ENCODE results near the gene SCGN. TPM values are rescaled to one million over a fixed set of nuclear protein-coding genes. Genes with fewer than 3 reads are reported as not detected.

Gene SCGN
- total and polyA plus RNA-seq, 2 of the 13 experiments (the other 11 are each of a cell fraction or from before 2014, with no cell fraction given), result 2.9 to 29.0 TPM

DNA sequence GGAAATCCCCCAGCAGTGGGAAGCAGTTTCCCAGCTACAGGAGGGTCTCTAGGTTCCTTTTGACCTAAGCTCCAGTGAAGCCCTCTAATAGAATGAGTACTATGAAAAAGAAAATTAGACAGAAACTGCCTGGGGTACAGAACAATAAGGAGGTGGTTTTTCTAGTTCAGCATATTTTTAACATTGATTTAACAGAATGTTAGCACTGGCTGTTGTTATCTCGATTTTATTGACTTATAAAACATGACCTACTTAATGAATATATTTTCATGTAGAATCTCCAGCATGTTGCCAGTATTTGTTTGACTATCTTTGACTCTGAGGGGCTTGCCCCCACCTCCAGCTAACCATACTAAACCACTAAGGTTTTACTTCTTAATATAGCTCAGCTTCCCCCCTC, 19.6 kb downstream of the SCGN start:
- POLR2A ChIA-PET, result interaction anchor here (0.9 kb wide), 2 partner anchors 11 to 228 kb away, joined by 3 read pairs; no protein-coding TSS in a partner anchor
- intact Hi-C loops (cut with micrococcal nuclease; ENCODE audit: unreplicated experiment) (no loop called here), in situ Hi-C loops (cut with HindIII; ENCODE audit: extremely low pct_ligation_motif_present, low pct_unique_long_range_greater_than_20kb) (no loop called here)
- Histone ChIP-seq H3K4me1 (ENCODE audit: insufficient read depth, low read length) (peaks cover 34% of the 10 kb centered on the region), H3K36me3 (replicated peaks in 1 of 2; ENCODE audit: control insufficient read depth in 1 of 2, insufficient read depth in 2 of 2, low read length in 2 of 2) (no peaks in the 10 kb centered on the region), H3K4me2 (ENCODE audit: low read depth, low read length) (no peak overlapping the region), H3K4me3 (replicated peaks in 1 of 3; ENCODE audit: insufficient read depth in 1 of 3, low read depth in 2 of 3, low read length in 3 of 3) (no peak overlapping the region), H2AFZ (ENCODE audit: low read length) (no peak overlapping the region), H3K9me3 (ENCODE audit: low read length) (no peaks in the 10 kb centered on the region), H4K20me1 (ENCODE audit: insufficient read depth, low read length) (no peaks in the 10 kb centered on the region), H3K27me3 (ENCODE audit: control insufficient read depth in 1 of 2, insufficient read depth in 2 of 2, low read length in 2 of 2) (peaks cover 0 to 1% of the 10 kb centered on the region in 2 experiments; a peak in 1 of 5 replicates), H3K9ac (ENCODE audit: insufficient read depth, low read depth, low read length) (no peak overlapping the region), H3K27ac (ENCODE audit: extremely low read length, insufficient read depth, low read length) (no peak overlapping the region), H3K79me2 (ENCODE audit: insufficient read depth, low read length) (no peaks in the 10 kb centered on the region)
- CTCF ChIA-PET (ENCODE audit: low intra/inter-chr PET ratio, low total read pairs), result no interaction called here
- no TSS peak for BruUV-seq (replicated peaks)
- TF ChIP-seq, protein P1, sequence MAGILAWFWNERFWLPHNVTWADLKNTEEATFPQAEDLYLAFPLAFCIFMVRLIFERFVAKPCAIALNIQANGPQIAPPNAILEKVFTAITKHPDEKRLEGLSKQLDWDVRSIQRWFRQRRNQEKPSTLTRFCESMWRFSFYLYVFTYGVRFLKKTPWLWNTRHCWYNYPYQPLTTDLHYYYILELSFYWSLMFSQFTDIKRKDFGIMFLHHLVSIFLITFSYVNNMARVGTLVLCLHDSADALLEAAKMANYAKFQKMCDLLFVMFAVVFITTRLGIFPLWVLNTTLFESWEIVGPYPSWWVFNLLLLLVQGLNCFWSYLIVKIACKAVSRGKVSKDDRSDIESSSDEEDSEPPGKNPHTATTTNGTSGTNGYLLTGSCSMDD (CRISPR knock-in tag; IDR thresholded peaks at IDR 0.05), result no peak
- TF ChIP-seq CBFB (CRISPR knock-in tag; IDR thresholded peaks at IDR 0.05) (no peak), ZNF562 (CRISPR knock-in tag; IDR thresholded peaks at IDR 0.05; ENCODE audit: borderline replicate concordance) (no peak), ZNF143 (CRISPR knock-in tag; IDR thresholded peaks at IDR 0.05) (no peak), TOPORS (CRISPR knock-in tag; IDR thresholded peaks at IDR 0.05) (no peak), POLR2G (IDR thresholded peaks at IDR 0.05; ENCODE audit: low read depth, low read length) (no peak), ZSCAN22 (CRISPR knock-in tag; IDR thresholded peaks at IDR 0.05) (no peak)
- TF ChIP-seq, protein P2, sequence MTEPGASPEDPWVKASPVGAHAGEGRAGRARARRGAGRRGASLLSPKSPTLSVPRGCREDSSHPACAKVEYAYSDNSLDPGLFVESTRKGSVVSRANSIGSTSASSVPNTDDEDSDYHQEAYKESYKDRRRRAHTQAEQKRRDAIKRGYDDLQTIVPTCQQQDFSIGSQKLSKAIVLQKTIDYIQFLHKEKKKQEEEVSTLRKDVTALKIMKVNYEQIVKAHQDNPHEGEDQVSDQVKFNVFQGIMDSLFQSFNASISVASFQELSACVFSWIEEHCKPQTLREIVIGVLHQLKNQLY (CRISPR knock-in tag; IDR thresholded peaks at IDR 0.05), result no peak
- ATAC-seq (no peak), FAIRE-seq (no peak), DNase-seq (ENCODE audit: low spot score) (no peak)
- 7% methylated on average over 1 of the region's 1 CpG for WGBS (ENCODE audit: low lambda C conversion rate)

DNA sequence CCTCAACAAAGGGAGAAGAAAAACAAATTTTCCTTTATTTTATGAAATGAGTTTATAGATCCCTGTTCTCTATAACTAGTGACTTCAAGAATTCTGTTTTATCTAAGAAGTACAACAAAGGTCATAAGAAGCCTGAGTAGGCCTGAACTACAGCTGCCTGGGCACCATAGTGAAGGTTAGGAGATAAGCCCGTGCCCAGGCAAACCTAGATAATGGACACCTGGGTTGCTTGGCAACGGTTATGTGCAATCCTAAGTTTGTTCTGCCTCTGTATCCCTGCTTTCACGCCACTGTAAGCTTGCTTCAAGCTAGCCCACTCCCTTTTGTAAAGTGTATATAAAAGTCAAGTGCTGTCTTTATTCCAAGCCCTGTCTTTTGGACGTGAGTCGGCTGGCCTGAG, 23.2 kb downstream of the SCGN start:
- 72% methylated on average over 5 of the region's 5 CpGs for WGBS (ENCODE audit: low lambda C conversion rate)
- ATAC-seq, result no peak
- BruUV-seq (replicated peaks), result no TSS peak
- H2AFZ ChIP-seq (ENCODE audit: low read length), result no peak overlapping the region
- ChIA-PET POLR2A (no interaction called here), CTCF (ENCODE audit: low intra/inter-chr PET ratio, low total read pairs) (no interaction called here)
- no peaks in the 10 kb centered on the region for H3K9me3 ChIP-seq (ENCODE audit: low read length)
- peaks cover 14% of the 10 kb centered on the region for H3K4me1 ChIP-seq (ENCODE audit: insufficient read depth, low read length)
- H3K4me2 ChIP-seq (ENCODE audit: low read depth, low read length), result no peak overlapping the region
- DNase-seq (ENCODE audit: low spot score), result no peak
- FAIRE-seq, result no peak
- no peak overlapping the region for H3K9ac ChIP-seq (ENCODE audit: insufficient read depth, low read depth, low read length)
- TF ChIP-seq ISX (CRISPR knock-in tag; conservative IDR thresholded peaks at IDR 0.05), result no peak
- no peak for TF ChIP-seq NFE2L2 (IDR thresholded peaks at IDR 0.05; ENCODE audit: low read length)
- no peak for TF ChIP-seq ZNF567 (CRISPR knock-in tag; IDR thresholded peaks at IDR 0.05; ENCODE audit: borderline replicate concordance)
- no peak for TF ChIP-seq DPF2 (CRISPR knock-in tag; IDR thresholded peaks at IDR 0.05; ENCODE audit: borderline replicate concordance, low read depth)
- TF ChIP-seq, protein P3, sequence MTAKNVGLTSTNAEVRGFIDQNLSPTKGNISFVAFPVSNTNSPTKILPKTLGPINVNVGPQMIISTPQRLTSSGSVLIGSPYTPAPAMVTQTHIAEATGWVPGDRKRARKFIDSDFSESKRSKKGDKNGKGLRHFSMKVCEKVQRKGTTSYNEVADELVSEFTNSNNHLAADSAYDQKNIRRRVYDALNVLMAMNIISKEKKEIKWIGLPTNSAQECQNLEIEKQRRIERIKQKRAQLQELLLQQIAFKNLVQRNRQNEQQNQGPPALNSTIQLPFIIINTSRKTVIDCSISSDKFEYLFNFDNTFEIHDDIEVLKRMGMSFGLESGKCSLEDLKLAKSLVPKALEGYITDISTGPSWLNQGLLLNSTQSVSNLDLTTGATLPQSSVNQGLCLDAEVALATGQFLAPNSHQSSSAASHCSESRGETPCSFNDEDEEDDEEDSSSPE (CRISPR knock-in tag; IDR thresholded peaks at IDR 0.05), result no peak
- H3K36me3 ChIP-seq (replicated peaks in 1 of 2; ENCODE audit: control insufficient read depth in 1 of 2, insufficient read depth in 2 of 2, low read length in 2 of 2), result no peaks in the 10 kb centered on the region
- H3K27ac ChIP-seq (ENCODE audit: extremely low read length, insufficient read depth, low read length), result no peak overlapping the region
- intact Hi-C loops (cut with micrococcal nuclease; ENCODE audit: unreplicated experiment) (no loop called here), in situ Hi-C loops (cut with HindIII; ENCODE audit: extremely low pct_ligation_motif_present, low pct_unique_long_range_greater_than_20kb) (no loop called here)
- H3K27me3 ChIP-seq (ENCODE audit: control insufficient read depth in 1 of 2, insufficient read depth in 2 of 2, low read length in 2 of 2), result peaks cover 0 to 1% of the 10 kb centered on the region in 2 experiments; a peak in 1 of 5 replicates
- no peak overlapping the region for H3K4me3 ChIP-seq (replicated peaks in 1 of 3; ENCODE audit: insufficient read depth in 1 of 3, low read depth in 2 of 3, low read length in 3 of 3)
- H4K20me1 ChIP-seq (ENCODE audit: insufficient read depth, low read length), result no peaks in the 10 kb centered on the region
- no peaks in the 10 kb centered on the region for H3K79me2 ChIP-seq (ENCODE audit: insufficient read depth, low read length)
